HG02798 (cell line): Measurements from ENCODE around the gene PPP2R2C.

Experiments used
- ATAC-seq: cut with Tn5 transposase; IDR thresholded peaks from one replicate; pipeline ENCODE4 v1.9.1; 2021; ENCODE audit warnings: mild to moderate bottlenecking; ENCODE audit not compliant: unreplicated experiment, poor library complexity

PPP2R2C gene

DNA sequence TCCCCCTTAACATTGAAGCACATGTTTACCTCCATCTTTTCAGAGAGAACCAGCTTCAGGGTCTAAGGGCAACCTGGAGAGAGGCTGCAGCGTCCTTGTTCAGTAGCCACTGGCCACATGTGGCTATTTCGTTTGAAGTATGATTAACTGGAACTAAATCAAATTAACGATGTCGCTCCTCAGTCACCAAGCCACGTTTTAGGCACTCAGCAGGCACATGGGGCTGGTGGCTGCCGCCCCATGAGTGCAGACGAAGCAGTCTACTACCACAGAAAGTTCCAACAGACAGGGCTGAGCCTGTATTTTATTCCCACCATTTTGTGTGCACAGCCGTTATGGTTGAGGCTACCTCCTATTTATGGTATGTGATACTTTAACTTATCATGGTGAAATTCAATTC, 103.4 kb downstream of the PPP2R2C start:
- no peak for ATAC-seq

- no peak for ATAC-seq
Measured at GRCh38 chr4:6368601-6369000, 103.8 kb downstream of the PPP2R2C start.

- ATAC-seq = no peak
Measured at GRCh38 chr4:6368096-6368495, 104.3 kb downstream of the PPP2R2C start.

GRCh38 chr4:6367371-6367851, 105.0 kb downstream of the PPP2R2C start:
- ATAC-seq = no peak

DNA sequence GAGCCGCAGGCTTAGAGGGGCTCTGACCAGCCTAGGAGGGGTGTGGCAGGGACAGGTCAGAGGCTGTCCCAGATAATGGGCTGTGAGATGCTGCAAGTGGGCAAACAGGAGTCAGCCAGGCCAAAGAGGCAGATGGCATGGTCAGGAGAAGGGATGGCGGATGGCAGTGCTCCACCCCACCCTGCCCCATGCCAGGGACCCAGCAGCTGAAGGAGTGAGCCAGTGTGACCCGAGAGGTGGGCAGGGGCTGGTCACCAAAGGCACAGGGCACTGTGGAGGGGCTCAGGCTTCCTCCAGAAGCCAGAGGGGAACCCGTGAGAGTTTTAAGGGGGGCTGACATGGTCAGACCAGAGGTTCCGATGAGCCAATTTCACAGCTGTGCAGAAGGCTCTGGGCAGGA, 105.8 kb downstream of the PPP2R2C start:
- ATAC-seq = no peak

- ATAC-seq = no peak
Measured at GRCh38 chr4:6365545-6366086, 106.8 kb downstream of the PPP2R2C start.

GRCh38 chr4:6364581-6364980, 107.8 kb downstream of the PPP2R2C start:
- ATAC-seq = no peak

DNA sequence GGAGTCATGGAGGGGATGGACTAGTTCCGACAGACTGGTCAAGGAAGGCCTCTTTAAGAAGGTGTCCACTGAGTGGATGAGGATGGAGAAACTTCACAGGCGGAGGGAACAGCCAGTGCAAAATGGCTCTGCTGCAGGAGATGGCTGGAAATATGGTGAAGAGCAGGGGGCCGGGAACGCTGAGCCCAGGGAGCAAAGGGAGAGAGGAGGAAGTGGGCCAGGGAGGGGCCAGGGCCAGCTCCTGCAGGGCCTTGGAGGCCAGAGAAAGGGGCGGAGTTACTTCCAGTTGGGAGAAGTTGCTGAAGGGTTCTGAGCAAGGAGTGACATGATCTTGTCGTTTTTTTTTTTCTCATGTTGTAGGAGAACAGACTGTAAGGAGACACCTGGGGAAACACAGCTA, 108.3 kb downstream of the PPP2R2C start:
- no peak for ATAC-seq

- ATAC-seq = no peak
Measured at GRCh38 chr4:6362896-6363295, 109.5 kb downstream of the PPP2R2C start.

- no peak for ATAC-seq
Measured at GRCh38 chr4:6362243-6362885, 110.0 kb downstream of the PPP2R2C start.

DNA sequence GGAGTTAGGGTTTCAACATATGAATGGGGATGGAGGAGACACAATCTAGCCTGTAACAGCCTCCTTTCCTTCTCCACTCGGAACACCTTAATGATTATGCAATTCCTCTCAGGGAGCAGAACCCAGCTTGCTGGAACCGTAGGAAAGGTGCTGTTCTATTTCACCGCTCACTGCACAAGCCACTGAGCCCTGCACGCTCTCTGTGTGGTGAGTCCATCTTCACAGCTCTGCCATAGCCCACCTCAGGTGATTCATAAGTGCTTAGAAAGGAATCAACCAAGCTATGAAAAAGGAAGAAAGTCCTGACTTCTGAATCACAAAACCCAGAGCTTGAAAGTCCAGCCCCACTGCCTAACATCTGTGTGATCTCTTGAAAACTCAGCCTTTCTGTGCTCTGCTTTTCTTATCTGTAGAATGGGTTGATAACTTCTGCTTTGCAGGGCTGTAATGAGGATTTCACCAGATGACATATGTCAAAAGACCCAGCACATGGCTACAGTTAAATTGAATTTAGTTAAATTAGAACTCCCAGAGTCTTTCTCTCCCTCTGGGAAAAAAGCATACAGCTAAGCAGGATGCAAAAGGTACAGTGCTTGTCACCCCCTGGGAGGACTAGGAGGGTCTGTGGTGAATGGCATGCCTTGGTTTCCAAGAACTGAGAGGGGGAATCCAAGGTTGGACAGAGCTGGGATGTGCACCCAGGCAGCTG, 111.2 kb downstream of the PPP2R2C start:
- no peak for ATAC-seq

DNA sequence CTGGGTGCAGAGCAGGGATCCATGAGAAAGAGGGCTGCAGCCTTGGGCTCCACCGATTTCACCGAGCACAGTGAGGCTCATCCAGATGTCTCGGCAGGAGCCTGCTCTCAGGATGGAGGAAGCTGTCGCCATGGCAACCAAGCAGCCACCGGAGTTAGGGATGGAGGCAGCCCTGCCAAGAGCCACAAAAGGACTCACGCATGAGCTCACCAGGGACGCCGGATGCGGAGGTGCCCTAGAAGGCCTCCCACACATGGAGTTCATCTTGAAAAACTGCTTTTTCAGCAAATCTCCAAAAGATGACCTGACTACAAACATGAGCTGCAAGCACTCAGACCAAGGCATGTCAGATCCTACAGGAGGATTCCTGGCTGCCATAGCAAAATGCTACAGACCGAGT, 112.0 kb downstream of the PPP2R2C start:
- no peak for ATAC-seq

DNA sequence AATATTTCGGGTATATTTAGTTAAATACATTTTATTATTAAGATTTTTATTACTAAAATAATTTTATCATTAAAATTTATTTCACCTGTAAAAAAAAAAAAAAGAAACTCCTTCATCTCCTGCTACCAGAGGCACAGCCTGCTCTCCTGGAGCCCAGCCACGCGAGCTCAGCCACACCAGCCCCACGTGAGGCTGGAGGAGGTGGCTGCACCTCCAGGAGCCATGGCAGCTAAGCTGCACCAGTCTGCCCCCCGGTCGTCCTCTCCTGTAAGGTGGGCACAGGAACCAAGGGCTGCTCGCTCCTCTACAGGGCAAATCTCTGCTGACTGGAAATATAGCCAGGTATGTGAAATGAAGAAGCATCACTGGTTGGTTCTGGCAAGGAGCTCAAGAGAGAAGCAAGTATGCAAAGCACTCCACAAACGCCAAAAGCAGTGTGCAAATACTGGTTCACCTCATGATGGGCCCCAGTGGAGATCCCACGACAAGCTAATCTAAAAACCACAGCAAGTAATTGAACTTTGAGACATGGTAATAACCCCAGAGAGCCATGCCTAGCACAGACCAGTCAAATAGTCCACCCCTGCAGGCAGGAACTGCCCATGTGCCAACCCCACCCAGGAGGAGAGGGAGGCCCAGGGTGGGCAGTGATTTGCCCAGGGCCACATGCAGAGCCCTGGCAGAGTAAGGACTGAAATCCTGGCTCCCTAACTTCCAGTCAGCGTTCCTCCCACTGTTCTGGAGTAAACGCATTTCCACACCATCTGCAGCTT, 112.7 kb downstream of the PPP2R2C start:
- ATAC-seq = no peak

GRCh38 chr4:6357476-6357875, 114.9 kb downstream of the PPP2R2C start:
- no peak for ATAC-seq

GRCh38 chr4:6356076-6356560, 116.3 kb downstream of the PPP2R2C start:
- no peak for ATAC-seq

DNA sequence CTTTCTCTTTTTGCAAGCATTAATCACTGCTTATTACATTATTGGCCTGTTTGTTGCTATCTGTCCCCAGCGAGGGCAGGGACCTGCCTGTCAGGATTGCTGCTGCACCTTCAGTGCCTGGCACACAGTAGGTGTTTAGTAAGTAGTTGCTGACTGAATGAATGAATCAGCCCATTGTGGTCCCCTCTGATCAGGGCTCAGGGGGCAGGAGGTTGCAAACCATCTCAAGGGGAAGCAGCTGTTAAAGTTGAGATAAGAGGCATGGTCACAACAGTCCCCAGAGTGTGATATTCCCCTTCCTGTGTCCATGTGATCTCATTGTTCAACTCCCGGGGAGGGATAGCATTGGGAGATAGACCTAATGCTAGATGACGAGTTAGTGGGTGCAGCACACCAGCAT, 117.4 kb downstream of the PPP2R2C start:
- no peak for ATAC-seq

- no peak for ATAC-seq
Measured at GRCh38 chr4:6354626-6355025, 117.8 kb downstream of the PPP2R2C start.

- no peak for ATAC-seq
Measured at GRCh38 chr4:6354119-6354518, 118.3 kb downstream of the PPP2R2C start.

DNA sequence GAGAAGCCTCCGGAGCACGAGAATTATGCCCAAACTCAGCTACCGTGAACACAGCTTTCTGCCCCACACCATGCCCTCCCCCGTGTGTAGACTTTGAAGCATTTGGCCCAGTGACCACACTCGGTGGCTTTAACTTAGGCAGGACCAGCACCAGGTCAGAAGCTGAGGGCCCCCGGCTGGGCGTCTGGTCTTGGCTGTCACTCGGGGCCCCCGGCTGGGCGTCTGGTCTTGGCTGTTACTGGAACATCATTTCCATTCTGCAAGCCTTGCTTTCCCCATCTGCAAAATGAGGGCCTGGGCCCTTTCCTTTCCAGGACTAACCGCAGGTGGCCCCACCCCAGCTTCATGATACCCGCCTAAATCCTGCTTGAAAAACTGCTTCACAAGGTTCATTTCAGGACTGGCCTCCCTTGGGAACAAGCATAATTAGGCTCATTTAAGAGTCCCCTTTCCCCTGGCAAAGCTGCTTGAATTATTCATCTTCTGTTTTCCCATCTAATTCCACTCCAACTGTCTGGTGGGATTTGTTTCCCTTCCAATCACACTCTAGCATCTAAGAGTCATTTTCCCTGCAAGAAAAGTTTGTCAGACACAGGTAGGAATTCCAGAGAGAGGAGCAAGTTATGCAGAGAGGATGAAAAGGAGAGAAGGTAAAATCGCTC, 120.3 kb downstream of the PPP2R2C start:
- ATAC-seq = no peak

DNA sequence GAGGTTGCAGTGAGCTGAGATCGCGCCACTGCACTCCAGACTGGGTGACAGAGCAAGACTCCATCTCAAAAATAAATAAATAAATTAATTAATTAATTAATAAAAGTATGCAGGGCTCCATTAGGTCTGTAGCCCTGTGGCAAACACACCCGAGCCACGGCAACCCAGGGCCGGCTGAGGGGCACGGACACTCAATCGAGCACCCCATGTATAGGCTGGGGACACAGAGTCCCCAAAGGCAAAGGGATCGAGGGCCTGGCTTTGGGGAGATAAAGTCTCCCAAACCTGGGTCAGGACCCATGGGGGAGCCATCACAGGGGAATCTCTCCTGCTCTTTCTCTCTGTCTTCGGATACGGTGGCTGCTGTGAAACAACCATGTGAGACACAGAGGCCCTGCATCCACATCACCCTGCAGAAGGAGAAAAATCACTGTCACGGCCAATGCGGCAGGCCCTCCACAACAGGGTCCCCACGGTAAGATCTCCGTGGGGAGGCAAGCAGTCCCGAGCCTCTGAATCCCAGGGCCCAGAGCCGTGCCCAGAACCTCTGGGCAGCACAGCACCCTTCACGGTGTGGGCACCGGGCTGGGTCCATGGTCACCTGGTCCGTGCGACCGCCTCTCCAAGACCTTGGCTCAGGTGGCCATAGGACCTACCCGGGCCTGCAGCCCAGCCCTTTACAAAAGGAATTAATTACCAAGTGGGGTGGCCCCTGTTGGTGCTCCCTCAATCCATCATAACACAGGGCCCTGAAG, 121.0 kb downstream of the PPP2R2C start:
- no peak for ATAC-seq
